ENCODE results near the gene ZBED3.

DNA sequence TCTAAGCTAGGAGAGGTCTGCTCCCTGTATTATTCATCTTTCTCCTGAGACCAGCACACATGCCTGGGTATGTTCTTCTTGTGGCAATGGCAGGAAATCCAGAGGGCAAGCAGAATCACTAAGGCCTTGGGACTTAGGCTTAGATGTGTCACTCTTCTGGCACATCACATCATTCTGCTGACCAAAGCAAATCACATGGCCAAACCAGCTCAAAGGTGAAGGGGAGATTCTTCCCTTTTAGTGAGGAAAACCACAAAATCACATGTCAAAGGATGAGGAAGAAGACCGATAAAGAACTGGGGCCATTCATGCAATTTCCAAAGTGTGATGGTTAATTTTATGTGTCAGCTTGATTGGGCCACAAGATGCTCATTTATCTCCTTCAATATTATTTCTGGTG is 62.6 kb downstream of the ZBED3 start:
- TF ChIP-seq, protein P1, sequence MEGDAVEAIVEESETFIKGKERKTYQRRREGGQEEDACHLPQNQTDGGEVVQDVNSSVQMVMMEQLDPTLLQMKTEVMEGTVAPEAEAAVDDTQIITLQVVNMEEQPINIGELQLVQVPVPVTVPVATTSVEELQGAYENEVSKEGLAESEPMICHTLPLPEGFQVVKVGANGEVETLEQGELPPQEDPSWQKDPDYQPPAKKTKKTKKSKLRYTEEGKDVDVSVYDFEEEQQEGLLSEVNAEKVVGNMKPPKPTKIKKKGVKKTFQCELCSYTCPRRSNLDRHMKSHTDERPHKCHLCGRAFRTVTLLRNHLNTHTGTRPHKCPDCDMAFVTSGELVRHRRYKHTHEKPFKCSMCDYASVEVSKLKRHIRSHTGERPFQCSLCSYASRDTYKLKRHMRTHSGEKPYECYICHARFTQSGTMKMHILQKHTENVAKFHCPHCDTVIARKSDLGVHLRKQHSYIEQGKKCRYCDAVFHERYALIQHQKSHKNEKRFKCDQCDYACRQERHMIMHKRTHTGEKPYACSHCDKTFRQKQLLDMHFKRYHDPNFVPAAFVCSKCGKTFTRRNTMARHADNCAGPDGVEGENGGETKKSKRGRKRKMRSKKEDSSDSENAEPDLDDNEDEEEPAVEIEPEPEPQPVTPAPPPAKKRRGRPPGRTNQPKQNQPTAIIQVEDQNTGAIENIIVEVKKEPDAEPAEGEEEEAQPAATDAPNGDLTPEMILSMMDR (IDR thresholded peaks at IDR 0.05) = no peak
- no peak for TF ChIP-seq POLR2A (IDR thresholded peaks at IDR 0.05)
- TF ChIP-seq EP300 (IDR thresholded peaks at IDR 0.05) = no peak
